Fibroblast of skin of left quadriceps (primary cell): ENCODE results near the gene TLK2.

Experiments
- DNase-seq, 2 experiments: peaks; one replicate each; pipeline ENCODE4 v3.0.0-alpha.2; 2013; ENCODE audit warnings: low read depth in 2 of 2

TLK2 gene

DNA sequence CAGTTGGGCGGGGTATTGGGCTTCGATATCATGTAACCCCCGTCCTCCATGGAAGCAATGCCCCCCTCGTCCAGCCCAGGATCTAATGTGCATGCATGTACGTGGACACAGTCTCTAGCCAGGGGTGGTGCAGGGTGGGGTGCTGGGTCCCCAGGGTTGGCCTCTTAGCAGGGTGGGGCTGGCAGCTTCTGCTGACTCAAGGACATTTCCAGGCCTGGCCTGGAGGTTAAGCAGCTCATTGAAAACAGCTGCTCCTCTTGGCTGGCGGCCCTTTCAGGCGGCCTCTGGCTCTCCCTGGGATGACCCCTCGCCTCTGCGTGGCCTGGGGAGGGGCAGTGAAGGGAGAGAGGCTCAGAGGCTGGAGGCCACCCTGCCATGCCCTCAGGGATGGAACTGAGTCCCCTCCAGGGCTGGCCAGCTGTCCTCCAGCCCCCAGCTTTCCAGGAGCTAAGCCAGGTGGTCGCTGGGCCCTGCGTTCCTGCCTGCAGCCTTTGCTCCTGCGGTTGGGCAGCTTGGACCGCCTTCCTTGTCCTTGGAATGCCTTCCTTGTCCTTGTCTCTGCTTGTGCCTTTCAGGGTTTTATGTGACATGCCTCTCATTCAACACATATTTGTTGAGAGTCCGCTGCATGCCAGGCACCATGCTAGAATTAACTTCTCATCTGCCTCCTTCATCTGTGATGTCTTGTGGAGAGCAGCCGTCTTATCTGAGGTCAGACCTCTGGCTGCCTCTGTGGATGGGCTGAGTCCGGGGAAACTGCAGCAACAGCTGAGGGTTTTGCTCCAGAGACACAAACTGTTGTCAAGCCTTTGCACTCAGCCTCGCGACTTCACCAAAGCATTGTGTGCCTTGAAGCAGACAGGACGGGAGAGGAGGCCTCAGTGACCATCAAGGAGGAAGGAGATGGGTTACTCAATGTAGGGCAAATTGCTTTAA, 175.5 kb downstream of the TLK2 start:
- no peak for DNase-seq

DNA sequence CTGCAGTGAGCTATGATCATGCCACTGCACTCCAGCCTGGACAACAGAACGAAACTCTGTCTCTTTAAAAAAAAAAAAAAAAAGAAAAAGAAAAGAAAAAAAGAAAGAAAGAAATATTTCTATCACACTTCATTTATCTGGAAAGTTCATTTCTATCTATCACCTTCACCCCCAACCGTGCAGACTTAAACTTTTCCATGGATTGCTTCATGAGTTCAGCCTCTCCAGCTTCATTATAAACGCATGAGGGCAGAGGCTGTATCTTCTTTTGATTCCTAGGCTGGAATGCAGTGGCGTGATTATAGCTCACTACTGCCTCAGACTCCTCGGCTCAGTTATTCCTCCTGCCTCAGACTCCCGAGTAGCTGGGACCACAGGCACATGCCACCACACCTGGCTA, 177.0 kb downstream of the TLK2 start:
- no peak for DNase-seq

DNA sequence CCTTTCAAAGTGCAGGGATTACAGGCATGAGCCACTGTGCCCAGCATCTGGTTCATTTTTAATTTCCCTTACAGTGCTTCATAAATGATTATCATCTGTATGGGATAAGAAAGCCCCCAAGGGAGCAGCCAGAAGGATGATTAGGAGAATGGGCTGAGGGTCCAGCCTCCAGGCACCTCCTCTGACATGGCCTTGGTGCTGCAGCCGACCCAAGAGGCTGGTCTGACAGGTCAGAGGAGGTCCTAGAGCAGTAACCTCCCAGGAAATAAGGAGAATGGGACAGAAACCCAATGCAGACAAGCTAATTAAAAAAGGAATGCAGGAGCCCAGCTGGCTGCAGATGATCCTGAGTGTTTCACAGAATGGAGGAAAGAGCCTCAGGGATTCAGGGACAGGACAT, 177.8 kb downstream of the TLK2 start:
- no peak for DNase-seq

DNA sequence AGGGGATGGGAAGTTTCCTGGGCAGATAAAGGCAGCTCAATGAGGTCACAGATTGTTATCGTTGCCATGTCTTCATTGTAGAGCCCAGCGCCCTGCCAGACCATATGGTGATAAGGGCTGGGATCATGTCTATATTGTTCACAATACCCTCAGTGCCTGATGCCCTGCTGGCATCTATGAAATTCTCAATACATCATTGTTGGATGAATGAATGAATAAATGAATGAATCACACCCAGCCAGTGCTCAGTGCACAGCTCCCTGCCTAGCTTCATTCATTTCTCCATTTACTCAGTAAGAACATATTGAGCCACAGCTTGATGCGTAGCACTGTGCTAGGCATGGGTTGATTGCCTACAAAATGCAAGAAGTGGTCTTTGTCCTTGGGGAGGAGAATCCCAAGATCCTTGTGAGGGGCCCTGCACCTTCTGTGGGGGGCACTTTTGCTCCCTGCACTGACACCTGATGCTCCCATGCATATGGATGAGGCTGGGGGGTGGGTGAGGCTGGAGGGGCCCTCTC, 178.6 kb downstream of the TLK2 start:
- DNase-seq, result no peak

DNA sequence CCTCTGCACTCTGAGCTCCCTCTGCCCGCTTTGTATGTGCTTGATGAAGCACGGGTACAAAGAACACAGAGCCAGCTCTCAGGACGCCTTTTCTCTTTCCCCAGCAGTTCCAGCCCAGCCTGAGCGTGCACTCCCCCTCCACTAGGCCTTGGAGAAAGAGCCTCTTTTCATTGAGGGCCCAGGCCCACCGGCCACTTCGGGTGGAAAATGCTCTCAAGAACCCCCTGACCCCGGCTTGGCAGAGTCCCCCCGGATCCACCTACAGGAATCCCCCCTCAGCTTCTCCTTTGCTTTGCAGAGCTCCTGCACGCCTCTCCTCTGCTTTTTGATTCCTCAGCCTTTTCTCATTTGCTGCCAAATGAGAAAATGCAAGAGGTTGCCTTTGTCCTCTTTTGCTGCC, 179.1 kb downstream of the TLK2 start:
- no peak for DNase-seq

DNA sequence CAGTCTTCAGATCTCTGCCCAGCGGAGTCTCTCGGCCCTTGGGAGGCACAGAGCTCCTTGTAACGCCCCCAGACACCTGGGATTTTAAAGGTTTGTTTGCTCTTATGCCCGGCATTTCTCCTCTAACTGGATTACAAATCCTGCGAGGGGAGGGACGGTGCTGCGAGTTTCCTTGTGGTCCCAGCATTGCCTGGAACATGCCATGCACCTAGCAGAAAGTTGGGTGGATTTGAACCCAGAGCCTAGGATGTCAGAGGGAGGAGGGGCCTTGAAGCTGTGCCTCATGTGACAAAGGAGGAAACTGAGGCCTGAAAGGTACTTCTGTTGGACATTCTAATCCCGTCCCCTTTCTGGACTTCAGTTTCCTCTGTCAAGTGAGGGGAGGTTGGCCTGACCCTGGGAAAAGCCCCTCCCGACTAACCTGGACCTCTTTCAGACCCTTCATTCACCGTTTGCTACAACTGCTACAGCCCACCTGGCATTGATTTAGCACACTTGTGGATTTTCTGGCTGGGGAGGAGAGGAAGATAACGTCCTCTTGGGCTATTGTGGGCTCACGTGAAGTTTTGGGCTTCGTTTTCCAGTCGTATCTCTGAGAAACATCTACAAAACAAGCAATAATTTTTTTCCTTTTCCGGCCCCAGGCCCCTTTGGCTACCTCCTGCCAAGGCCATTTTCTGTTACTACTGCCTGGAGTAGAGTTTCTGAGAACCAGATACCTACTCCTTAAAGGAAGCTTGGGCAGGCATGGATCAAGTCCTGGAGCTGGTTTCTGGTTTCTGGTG, 179.7 kb downstream of the TLK2 start:
- DNase-seq, result no peak

DNA sequence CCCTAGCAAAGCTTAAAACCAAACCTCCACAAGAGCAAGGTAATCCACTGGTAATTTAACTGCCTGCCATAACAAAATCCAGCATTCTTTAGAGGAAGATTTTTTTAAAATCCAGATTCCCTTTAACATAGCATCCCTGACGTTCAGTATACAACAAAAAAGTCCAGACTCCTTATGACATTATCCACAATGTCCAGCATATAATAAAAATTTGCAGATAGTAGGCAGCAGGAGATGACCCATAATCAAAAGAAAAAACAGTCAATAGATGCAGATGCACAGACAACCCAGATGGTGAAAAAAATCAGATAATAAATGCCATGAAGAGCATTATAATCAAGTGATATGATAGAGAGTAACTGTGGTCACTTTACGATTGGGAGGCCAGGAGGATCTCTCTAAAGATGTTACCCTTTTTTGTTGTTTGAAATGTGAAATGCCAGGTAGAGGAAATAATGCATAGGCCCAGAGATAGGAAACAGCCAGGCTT, 182.0 kb downstream of the TLK2 start:
- DNase-seq, result no peak

DNA sequence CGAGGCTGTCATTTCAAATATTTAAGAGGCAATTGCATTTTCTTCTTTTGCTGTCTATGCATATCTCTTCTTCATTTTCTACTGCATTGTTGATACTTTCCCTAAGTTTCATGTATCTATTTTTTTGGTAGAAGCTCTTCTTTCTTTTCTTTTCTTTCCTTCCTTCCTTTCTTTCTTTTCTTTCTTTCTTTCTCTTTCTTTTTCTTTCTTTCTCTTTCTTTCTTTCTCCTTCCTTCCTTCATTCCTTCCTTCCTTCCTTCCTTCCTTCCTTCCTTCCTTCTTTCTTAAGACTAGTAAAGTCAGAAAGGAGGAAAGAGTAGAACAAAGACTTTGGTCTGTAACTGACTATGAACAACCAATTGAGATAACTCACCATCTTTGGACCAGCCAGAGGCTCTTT, 182.7 kb downstream of the TLK2 start:
- no peak for DNase-seq

DNA sequence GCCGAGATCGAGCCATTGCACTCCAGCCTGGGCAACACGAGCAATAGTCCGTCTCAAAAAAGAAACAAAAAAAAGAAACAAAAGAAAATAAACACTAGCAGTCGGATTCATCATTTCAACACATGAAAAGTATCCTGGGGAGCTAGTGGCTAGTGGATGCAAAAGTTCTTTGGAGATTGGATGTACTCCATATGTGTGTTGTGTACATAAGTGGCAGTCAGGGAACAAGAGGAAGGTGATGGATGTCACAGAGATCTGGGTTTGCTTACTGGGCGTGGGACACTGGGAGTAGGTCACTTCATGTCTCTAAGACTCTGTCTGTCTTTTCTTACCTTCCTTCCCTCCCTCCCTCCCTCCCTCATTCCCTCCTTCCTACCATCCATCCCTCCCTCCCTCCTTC, 184.2 kb downstream of the TLK2 start:
- no peak for DNase-seq
